ENCODE measurements around the gene CPPED1. TPM values are rescaled to one million over a fixed set of nuclear protein-coding genes. Genes with fewer than 3 reads are reported as not detected.

CPPED1 gene
- total RNA-seq, 1 donor from 2014 or later: 22.1 TPM

DNA sequence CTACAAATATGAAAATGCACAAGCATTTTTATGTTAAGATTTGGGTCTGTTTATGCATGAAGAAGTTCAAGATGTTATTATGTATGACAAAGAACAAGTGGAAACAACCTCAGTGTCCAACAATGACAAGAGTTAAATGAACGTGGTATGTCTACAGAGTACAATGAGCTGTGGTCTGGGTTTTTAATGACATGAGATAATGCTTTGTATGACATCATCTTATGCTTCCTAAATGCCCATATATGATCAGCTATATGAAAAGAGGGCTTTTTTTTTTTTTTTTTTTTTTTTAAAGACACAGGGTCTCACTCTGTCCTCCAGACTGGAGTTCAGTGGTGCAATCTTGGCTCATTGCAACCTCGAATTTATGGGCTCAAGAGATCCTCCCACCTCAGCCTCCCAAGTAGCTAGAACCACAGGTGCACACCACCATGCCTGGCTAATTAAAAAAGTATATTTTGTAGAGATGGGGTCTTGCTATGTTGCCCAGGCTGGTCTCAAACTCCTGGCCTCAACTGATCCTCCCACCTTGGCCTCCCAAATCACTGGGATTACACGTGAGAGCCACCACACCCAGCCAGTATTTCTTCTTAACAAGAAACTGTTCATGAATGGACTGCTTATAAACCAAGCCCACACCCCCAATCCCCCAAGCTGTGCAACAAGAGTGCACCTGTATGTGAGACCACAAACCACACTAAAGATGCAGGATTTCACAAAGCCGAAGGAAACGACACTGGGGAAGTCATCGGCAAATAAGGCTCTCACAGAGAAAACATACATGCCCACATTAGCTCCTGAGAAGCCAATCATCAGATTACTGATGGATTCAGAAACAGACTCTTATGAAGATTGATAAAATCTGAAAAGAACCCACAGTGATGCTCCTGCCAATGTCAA lies 114.5 kb downstream of the CPPED1 start:
- intact Hi-C loops (cut with micrococcal nuclease): no loop called here

DNA sequence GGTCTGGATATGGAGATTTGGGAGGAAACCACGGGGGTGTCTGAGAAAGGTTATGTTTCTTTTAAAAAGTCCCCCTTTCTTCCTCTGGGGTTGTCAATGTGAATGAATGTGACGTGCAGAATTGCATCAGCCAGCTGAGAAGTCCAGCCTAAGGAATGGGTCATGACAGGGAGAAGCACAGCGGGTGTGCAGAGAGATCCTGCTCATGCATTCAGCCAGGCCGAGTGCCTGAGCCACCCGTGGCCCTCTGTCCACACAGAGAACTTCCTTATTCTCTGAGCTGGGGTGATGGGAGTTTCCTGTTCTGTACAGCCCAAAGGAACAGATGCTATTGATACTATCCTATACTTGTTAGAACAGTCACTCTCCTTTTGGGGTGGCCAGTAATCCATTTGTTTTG lies 117.9 kb downstream of the CPPED1 start:
- intact Hi-C loops (cut with micrococcal nuclease): no loop called here

DNA sequence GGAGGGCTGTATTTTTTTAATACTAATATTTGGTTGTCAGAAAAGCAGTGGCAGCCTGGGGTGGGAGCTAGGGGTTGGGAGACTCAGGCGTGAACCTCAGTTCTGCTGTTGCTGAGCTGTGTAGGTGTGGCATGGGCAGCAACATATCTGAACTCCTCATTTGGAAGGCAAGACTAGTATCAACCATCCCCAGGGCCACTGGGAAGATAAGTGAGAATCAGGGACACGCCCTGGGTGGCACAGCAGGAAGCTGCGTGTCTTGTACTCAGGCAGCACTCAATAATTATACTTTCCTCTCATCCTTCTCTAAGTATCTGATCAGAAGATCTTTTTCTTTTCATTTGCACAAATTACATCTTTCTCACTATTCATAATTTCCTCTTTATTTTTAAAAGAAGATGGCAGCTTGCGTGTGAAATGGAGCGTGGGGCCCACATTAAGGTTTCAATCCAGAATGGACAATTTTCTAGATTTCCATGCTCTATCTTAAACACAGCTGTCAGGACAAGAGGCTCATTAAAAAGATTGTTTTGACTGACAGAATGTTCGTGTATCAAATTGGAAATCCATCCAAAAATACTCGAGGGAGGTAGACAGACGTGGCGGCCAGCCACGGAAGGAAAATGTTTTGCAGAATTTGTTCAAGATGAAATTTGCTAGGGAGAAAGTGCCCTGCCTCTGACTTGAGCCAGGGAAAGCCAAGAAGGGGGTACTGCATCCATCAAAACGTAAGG lies 121.1 kb downstream of the CPPED1 start:
- intact Hi-C loops (cut with micrococcal nuclease): no loop called here

DNA sequence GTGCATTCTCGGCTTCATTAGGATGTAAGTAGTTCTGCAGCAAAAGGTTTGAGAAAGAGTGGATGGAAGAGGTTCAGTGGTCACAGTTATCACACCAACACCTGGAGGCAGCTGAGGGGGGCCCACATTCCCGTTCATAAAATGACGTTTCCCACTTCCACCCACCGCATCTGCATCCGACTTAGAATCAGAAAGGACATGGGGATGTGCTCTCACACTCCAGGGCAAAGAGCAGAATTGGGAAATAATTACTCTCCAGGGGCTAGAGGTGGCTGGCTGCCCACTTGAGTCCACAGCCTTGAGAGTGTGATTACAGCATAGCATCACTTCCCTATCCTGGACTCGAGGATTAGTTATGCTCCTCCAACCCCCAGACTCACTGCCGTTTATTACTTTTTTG lies 122.0 kb downstream of the CPPED1 start:
- intact Hi-C loops (cut with micrococcal nuclease): no loop called here

DNA sequence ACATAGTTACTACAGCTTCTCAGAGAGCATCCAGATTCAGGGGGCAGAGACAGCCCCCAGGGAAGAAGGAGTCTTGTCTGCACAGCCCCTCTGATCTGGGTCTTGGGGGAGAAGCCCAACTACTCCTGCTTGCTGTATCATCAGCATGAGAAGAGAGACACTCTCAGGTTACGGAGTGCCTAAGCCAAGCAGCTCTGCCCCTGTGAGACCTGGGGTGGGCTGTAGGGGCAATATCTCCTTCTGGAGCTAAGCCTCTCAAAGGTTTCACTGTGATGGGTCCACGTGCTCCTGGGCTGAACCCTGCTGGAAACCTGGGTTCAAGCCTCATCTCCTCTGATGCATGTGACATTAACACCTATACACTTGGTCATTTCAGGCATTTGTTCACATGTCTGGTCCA lies 123.2 kb downstream of the CPPED1 start:
- intact Hi-C loops (cut with micrococcal nuclease): no loop called here

DNA sequence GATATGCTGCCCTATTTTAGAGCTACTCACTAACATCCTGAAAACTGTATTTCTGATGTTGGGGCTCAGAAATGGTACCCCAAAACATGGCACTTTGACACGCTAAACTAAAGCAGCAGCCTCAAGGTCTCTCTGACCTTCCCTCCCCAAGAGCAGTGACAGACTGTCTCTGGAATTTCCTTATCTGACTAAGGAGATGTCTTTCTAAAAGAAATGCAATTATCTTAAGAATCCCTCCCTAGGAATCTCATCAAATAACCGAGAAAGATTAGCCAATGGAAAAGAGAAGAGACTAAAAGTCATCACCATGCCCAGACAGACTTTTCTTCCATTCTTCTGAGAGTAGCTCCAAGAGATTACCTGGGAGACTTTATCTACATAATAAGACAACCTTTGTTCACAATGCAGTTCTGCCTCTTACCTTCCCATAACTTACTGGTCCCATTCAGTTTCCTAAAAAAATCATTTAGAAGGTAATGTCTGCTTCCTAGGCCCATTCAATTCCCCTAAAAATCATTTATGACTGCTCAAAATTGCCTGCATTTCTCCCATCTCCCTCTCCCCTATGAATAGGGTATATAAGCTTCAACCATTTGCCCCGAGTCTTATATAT lies 123.9 kb downstream of the CPPED1 start:
- intact Hi-C loops (cut with micrococcal nuclease): no loop called here

DNA sequence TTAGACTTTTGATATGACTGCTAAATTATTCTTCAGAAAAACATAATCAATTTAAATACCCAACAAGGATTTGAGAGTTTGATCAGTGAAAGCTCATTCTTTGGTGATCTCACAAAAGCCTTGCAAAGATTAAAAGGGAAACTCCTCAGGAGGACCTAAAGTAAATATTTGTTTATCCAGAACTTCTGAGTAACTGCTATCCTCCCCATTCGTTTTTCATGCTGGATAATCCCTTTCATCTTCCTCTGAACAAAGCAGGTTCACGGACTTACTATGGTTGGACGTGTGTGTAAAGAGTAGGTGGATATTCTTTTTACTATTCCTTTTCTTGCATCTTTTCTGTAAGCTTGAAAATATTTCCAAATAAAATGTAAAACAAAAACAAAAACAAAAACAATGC lies 124.7 kb downstream of the CPPED1 start:
- intact Hi-C loops (cut with micrococcal nuclease): no loop called here

DNA sequence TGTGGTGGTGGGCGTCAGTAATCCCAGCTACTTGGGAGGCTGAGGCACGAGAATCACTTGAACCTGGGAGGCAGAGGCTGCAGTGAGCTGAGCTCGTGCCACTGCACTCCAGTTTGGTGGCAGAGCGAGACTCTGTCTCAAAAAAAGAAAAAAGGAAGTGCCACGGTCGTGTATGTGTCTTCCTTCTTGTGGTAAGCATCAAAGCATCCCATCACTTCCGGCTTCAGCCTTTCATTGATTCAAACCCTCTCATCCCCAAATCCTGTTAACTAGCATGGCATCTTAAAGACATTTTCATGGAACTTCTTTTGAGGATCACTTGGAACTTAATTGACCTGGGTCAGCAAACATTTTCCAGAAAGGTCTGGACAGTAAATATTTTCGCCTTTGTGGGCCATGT lies 126.2 kb downstream of the CPPED1 start:
- intact Hi-C loops (cut with micrococcal nuclease): no loop called here

DNA sequence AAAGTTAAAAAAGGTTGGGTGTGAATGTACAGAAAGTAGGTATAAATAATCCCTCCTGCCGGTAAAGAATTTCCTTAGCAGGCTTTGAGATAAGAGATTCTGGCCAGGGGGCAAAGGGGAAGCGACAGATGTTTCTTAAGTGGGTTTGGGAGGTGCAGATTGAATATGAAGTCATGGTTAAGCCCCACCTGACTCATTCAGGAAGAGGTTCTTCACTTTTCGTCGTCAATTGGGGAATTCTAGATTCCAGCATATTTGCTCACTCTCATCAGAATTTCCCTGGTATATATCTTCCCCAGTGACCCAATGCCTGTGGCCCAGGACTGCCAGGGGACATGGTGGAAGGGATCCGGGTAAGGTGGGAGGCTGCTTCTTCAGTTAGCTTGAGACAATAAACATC lies 127.8 kb downstream of the CPPED1 start:
- intact Hi-C loops (cut with micrococcal nuclease): no loop called here

DNA sequence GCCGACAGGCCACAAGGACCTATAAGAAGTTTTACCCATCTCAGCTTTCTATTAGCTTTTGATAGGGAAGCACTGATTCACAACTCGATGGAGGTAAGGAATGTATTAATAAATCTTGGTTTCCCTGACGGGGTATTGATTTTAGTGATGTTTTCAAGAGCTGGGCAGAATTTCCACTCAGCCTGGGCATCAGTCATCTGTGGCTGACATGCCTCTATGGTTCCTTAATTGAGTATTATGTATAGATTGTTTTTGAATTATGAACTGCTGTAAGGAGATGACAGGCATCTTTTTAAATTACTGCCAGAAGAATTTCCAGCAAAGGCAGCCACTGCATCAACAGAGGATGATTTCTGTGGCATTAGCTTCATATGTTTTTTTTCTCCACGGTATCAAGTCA lies 128.6 kb downstream of the CPPED1 start:
- intact Hi-C loops (cut with micrococcal nuclease): no loop called here

DNA sequence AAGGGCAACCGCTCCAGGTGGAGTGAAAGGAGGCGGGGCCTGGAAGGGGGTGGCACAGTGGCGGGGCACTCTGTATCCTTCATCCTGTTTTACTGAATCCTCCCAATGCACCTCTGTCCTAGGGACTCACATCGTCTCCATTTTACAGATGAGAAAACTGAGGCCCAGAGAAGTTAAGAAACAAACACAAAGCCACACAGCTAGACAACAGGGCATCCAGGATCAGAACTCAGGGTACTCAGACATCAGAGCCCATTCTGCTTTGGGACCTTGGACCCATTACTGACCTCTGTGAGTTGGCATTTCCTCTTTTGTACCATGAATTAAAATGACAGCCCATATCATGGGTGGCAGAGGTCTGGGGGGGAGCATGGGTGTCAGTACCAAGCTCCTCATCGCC lies 129.2 kb downstream of the CPPED1 start:
- intact Hi-C loops (cut with micrococcal nuclease): no loop called here

DNA sequence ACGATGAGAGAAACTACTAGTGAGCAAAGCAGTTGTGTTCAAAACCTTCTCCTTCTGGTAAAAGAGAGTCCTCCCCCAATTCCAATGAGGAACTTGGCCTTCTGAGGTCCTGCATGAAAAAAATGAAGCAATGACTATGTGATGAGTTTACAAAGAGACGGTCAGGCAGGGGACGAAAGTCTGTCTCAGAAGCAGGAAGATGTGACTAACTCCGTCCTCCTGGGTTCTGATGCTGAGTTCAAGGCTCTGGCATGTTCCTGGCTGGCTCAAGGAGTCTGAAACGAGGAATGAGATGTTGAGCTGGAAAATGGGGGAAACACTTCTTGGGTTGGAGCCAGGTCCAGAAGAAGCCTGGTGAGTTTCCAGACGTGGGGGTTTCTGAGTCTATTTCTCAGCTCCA lies 129.6 kb downstream of the CPPED1 start:
- intact Hi-C loops (cut with micrococcal nuclease): no loop called here

DNA sequence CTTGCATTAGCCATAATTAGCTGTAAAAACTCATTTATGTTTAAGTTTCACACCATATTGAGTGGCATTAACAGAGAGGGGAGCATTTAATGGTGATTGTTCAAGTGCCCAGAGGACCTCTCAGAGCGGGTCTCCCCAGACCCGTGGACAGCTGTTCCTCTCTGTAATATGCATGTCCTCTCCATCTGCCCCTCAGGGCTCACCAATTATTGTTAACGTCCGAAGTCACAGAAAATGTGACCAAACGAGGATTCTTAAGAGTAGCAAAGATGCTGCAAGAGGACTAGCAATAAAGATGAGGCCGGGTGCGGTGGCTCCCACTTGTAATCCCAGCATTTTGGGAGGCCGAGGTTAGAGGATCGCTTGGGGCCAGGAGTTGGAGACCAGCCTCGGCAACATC lies 130.2 kb downstream of the CPPED1 start:
- intact Hi-C loops (cut with micrococcal nuclease): no loop called here

DNA sequence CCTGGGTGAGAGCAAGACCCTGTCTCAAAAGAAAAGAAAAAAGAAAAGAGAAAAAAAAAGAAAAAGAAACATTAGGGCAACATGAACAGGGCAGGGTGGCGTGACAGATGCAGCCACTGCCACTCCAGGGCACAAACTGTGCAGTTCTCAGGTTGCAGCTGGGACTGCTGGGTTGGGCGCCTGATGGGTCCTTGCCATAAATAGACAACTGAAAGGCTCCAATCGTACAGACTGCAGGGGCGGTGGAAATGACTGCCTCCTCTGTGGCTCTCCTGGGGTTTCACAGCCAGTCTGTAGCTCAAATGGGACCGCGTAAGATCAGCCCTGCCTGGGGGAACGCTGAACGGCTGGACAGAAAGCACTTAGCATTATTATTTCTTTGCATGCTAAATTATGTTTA lies 130.7 kb downstream of the CPPED1 start:
- intact Hi-C loops (cut with micrococcal nuclease): no loop called here

DNA sequence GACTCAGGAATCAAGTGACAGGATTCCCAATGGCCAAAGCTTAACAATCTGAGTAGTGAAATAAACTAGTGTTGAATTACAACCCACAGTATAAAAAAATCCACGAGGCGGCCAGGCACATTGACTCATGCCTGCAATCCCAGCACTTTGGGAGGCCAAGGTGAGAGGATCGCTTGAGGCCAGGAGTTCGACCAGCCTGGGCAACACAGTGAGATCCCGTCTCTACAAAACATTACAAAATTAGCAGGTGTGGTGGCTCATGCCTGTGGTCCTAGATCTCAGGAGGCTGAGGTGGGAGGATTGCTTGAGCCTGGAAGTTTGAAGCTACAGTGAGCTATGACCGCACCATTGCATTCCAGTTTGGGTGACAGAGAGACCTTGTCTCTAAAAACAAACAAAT lies 133.8 kb downstream of the CPPED1 start:
- intact Hi-C loops (cut with micrococcal nuclease): no loop called here

DNA sequence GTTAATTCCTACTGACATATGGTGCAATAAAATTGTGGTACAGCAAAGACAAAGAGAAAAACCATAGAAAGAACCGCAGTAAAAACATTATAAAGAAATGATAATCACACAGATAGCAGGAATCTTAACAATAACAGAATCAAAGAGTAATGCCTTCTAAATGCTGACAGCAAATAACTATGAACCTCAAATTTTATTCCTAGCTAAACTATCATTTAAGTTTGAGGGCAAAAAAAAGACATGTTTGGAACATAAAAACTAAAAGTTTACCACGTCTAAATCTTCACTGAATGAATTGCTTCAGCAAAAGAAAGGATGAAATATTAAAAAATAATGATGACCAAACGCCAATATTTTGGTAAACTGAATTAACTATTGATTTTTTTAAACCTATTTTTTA lies 135.8 kb downstream of the CPPED1 start:
- intact Hi-C loops (cut with micrococcal nuclease): no loop called here

DNA sequence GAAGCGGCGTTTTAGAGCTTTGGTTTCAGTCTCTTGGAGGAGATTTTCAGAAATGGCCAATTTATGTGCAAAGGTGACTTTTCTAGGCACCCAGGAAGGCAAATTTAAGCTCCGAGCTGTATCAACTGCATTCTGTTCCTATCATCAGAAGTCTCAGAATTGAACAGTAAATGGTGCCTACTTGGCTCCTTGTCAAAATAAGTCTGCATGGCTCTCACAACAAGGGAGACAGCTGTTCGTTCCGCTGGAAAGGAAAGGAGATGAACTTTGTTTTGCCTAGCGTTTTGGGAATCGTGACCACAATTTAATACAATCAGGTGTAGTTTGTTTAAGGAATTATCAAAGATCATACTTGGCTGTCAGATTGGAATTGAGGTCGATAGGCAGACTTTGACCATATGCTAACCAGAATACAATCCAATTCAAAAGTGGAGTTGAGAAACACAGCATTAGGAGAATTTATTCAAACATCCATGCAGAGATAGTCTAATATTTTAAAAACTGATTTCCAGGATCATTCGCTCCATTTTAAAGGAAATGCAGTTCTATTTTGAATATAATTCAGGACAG lies 139.4 kb downstream of the CPPED1 start:
- intact Hi-C loops (cut with micrococcal nuclease): no loop called here

DNA sequence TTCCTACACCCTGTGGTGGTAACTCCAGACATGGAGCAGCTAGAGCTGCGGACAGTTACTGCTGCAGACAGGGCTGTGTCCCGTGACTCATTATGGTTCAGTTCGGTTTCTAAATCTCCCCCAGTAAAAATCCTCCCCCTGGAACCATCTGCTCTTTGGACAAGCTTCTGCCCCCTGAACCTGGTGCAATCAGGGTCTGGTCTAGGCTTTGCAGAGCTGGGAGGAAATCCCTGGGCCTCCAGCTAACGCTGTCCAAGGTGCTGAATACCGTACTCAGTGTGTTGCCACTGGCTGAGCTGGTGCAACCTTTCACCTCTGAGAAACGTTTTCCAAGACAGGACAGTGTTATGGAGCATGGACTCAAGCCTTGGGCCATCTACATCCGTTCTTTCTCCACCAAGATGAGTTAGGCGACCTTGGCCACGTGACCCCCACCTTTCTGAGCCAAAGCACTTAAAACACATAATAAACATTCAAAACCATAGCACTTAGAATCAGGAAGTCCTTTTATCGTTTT lies 142.0 kb downstream of the CPPED1 start:
- intact Hi-C loops (cut with micrococcal nuclease): no loop called here

DNA sequence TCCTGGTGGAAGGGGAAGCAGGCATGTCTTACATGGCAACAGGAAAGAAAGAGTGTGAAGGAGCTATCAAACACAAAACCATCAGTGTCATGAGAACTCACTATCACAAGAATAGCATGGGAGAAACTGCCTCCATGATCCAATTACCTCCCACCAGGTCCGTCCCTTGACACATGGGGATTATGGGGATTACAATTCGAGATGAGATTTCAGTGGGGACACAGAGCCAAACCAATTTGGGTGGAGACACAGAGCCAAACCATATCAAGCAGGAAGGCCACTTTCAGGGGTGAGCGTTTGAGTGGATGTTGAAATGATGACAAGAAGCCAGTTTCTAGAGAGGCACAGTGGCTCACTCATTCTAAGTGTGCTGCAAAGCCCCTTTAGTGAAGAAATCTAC lies 143.8 kb downstream of the CPPED1 start:
- intact Hi-C loops (cut with micrococcal nuclease): no loop called here

DNA sequence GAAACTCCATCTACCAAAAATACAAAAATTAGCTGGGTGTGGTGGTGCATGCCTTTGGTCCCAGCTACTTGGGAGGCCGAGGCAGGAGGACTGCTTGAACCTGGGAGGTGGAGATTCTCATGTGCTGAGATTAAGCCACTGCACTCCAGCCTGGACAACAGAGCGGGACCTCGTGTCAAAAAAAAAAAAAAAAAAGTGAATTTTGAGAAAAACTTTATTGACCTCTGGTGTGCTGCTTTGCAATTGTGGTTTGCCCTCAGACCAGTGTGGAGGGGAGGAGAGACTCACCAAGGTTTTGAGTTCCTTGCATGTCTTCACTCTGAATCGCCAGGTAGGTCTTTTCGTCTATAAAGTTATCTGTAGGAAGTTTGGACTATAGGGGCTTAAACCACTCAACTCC lies 145.2 kb downstream of the CPPED1 start:
- intact Hi-C loops (cut with micrococcal nuclease): no loop called here

DNA sequence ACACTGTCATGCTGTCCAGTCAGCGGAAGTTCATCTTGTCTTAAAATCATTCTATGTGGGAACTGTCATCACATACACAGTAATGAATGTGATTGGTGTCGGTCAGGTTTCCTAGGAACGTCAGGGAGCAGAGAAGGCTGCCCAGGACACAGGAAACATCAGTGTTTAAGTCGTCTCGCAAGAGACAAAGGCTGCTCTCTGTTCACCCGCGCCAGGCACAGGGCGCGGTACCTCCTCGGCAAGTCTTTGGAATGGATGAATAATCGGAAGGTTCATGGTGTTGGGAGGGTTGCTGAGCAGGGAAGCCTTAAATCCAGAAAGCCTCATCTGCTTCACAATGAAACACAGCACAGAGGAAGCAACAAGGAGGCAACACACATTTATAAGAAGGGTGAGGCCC lies 148.2 kb downstream of the CPPED1 start:
- intact Hi-C loops (cut with micrococcal nuclease): no loop called here
